Stromal cell of bone marrow (primary cell): ENCODE measurements around the gene WNT5A.

Experiments used
- DNase-seq: peaks from one replicate; pipeline ENCODE4 v3.0.0-alpha.2; 2012; ENCODE audit warnings: low read depth

Gene WNT5A

DNA sequence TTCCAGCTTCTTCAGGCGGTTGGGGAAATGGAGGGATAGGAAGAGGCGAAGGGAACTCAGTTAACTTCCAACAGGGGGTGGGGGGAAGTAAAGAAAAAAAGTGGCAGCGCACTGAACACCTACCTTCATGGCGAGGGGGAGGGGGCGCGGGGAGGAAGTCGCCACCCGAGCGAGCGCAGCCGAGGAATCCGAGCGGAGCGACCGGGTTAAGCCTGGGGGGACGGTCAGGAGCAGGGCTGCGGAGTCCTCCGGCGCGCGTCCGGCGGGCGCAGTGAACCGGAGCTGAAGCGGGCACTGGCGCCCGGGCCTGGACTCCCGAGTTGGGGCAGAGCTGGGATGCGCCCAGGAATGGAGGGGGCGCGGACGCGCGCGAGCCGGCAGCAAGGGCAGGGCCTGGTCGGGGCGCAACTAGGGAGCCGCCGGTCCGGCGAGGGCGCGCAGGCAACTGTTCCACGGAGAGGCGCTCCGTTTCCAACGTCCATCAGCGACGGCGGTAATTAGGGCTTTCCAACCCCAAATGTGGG is at the start of gene WNT5A:
Gene WNT5A, minus strand, starts transcription at position 450 of the 524 bp plus-strand sequence. Its CDS starts 321 bp downstream, at position 129.
- DNase-seq = no peak

DNA sequence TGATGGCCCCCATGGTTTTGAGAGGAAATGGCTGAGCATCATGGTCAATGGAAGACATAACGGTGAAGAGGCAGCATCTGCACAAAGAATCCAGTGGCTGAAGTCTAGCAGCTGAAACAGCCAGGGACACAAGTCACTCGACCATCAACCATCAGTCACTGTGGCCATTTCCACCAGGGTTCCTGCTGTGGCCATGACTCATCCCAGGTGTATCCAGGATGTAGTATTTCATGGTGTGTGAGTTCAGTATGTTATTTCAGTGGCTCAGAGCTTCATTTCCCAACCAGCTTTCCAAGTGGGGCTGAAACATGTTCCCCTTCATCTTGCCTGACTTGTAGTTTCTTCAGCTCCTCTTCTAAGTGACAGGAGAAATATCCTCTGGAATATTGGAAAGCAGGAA is 47.8 kb upstream of the WNT5A start:
- DNase-seq = no peak

DNA sequence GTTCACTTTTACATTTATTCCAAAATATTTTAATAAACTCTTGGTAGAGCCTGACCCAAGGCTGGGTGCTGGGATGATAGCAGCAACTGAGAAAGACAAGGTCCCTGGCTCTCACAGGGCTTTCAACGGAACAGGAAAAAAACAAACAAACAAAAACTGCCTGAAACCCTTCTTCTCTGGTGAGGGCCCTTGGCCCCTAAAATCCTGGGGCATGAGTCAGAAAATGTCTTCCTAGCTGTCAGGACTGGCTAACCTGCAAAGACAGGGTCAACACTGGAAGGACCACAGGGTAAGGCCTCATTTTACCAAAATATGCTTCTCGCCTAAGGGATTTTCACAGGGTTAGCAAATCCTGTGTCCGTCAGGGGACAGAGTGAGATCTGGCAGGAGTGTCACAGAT is 45.7 kb upstream of the WNT5A start:
- DNase-seq = no peak

DNA sequence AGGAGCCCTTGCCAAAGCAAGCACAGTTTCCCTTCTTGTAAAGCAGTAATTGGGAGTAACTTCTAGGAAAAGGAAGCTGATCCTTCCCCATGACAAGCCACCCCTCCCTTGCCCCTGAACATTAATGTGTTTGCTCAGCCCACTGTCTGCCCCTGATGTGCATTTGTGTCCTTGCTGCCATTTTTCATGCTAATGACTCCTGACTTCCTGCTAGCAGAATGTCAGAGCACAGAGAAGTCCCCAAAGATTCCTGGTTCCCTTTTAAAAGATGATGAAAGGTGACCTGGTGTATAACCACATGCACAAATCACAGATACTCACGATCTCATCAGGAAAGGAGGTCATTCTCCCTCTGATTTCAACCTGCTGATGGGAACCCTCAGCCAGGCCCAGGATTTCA is 44.2 kb upstream of the WNT5A start:
- DNase-seq = peak; percentile 21

DNA sequence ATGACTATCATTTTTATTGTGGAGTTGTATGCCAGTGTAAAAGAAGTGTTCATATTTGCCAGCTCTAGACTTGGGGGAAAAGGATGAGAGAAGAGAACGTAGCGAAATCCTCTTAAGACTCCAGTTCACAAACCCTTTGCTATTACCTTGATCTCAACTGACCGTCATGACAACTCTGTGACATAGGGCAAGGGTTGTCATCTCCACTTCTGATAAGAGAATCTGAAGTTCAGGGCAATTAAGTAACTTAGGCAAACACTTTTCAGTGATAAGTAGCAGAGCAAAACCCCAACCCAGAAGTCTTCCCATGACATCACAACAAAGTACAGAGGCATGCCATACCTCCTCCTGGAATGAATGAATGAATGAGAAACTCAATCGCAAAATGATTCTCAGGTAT is 40.3 kb upstream of the WNT5A start:
- DNase-seq = no peak

DNA sequence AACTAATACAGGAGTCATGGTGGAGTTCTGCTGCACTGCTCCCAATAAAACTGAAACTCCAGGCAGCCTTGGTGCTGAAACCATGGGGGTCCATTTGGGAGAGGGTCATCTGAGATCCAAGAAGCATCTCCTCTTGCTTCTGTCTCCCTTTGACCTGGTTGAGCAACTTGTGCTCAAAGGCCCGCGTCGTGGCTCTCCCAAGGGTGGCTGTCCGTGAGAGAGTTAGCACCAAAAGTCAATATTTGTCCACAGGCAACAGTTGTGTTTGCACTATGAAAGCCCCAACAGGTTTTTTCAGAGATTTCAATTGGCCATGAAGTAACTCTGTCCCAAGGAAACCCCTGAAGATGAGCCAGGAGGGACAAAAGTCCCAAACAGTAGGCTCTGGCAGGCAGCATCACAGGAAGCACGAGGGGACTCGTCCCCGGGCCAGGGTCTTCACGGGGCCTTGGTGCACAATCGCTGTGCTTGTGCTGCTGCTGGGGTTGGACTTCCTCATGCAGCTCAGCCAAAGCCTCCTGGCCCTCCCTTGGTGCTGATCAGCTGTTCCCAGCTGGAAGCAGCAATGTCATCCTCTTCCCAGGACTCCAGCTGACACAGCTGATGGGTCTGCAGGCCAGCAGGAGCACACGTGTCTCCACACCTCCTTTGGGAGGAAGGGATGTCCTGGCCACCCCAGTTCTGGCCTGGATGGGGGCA is 39.4 kb upstream of the WNT5A start:
- no peak for DNase-seq

DNA sequence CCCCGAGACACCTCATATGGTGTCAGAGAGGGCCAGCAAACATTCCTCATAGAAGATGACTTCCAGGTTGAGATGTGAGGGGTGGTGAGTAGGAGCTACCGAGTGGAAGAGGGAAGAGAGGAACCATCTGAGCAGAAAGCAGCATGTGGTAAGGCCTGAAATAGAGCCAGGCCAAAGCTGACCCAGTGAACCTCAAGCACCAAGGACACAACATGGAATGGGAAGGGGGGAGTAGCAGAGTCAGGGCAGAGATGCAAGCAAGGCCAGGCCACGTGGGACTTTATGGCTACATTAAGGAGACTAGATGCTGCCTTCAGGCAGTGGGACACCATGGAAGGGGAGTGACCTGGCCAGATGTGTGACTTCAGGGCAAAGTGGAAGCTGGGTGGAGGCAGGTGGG is 38.3 kb upstream of the WNT5A start:
- no peak for DNase-seq

DNA sequence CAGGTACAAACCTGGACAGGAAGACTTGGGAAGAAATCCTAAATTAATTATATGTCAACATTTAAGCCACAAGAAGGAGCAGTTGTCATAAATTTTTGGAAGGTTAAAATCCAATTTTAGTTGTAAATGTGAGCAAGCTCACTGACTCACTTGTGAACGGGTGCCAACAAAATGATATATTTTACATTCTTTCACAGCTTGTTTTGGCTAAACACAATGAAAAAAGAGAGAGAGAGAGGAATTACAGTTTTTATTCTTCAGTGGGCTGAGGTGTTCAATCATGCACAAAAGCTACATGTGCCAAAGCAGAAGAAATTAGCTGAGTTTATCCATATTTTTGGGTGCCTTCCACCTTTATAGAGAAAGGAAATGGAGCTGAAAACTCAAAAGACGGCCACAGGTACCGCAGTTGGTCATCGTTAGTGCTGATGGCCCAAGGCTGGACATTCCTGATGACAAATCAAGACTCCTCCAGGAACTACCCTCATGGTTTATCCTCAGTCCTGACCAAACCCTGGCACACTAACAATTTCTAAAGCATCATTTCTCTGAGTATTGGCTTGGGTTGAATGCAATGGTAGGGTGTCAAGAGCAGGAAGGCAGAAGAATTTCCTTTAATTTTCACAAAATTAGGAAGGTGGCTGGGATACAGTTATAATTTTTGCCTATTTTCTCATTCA is 37.6 kb upstream of the WNT5A start:
- peak; percentile 45 for DNase-seq

DNA sequence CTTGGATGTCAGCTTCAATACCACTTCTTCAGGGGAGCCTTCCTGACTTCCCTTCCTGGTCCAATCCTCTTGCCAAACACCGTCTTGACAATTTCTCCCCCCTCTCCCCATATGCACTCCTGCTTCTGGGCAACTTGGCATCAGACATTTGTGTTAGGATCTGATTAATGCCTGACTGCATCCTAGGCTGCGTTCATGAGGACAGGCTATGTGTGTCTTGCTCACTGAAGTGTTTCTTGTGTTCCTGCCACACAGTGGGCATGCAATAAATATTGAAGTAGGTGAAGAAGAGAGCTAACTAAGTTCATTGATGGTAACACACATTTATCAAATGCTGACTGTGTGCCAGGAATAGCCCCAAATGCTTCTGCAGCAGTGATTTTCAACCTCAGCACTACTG is 36.4 kb upstream of the WNT5A start:
- no peak for DNase-seq

DNA sequence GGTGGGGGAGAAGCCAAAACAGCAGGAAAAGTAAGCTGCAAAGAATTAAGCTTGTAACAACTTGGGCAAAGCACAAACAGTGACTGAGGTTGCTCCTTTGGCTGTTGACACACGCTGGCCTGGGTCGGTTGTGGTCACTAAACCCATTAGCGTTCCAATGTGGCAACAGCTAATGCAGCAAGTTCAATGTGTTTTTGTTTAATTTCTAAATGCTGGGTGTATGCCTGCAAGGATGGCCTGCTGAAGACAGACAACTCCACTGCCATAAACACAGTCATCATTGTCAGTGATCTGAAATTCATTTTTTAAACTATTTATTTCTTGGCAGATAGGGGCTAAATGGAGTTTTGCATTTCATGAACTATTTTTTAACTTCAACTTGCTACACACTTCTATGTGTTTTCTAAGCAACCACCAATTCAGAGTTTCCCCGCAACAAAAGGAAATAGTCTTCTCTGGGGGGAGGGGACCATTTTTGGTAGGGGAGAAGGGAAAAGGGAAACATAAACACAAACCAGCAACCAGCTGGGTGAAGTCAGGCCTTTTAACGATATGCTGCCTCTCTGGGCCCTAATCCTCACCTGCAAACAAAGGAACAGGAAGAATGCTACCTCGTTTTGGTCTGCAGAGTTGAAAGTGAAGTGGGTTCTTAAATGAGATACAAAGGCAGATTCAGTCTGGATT is 34.8 kb upstream of the WNT5A start:
- peak; percentile 40 for DNase-seq

DNA sequence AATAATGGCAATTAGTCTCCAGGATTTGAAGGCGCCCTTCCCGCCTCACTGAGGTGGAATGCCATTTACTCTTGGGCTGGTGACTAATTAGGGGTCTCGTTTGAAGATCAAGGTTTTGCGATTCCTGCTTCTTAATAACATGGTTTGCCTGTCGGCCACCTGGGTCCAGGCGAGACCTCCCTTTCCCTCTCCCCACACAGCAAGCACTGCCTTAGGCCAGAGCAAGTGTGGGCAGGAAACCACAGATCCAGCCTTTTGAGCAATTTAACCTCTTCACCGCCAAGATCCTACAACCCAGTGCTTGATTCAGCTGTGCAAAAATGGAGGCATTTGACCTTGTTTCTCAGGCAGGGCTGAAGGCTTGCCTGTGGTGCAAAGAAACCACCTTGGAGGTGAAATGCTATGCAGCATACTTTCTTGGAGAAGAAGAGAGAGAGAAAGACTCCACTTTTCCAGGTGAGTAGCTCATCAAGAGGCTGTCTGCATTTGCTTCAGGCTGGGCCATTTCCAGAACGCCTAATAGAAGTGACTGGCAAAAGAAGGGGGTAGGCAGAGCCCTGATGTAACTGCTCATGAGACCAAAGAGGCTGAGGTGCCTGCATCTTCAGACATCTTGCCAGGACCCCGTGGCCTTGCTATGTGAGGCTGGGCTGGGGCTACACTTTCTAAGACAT is 34.1 kb upstream of the WNT5A start:
- DNase-seq = no peak

DNA sequence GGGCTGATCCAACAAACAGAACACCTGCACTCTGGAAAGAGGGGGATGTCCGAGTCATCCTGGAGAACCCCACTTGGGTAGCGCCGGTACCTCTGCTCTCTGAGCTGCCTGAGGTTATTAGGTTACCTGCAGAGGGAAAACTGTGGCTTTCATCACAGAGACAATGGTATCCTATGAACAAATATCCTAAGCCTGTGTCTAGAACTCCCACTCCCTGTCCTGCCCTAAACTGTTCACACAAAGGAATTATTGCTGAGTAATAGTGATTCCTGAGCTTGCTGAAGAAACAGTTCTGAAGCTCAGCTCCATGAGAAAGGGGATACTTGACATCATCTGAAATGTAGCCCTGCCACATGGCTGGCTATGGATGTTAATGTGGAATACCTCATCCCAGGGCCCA is 31.9 kb upstream of the WNT5A start:
- DNase-seq = peak; percentile 36

DNA sequence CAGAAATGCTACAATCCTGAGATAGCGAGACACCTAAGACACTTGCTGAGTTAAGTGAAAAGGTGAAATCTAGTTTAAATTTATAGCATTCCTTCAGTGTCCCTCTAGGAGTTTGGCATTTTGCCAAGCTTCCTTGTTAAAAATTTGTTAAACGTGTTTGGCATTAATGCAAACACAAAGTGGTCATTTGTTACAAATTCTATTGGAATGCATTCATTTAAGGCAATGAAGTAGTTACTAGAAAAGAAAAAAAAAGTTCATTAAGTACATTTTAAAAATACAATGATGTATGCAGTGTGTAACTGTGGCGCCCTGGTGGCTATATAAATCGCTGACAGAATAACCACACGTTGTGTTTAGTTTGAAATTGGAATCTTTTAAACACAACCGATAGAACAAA is 31.3 kb upstream of the WNT5A start:
- DNase-seq = no peak

DNA sequence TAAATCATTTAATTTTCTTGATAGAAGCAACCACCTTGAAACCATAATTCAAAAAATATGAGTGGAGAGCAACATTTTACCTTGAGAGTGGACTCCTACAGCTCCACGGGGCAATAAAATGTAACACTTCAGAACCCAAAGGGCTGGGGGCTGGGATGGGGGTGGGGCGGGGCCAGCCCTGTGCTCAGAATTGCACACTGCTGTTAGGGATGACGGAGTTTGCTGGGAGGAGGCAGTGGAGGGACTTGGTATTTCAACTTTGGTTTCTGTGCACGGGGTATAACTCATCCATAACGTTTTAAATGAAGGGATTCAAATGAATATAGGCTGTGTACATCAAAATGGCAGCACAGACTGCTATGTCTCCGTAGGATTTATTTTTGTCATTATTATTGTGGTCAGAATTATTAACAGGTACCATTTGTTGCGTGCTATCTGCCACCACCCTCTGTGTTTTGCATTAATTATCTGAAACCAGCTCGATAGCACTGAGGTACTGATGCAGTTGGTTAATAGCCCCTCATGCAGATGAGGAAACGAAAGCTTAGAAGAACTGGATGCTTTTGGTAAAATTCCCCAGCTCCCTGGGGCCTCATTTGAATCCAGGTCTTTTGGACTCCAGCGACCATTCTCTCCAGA is 29.4 kb upstream of the WNT5A start:
- no peak for DNase-seq

DNA sequence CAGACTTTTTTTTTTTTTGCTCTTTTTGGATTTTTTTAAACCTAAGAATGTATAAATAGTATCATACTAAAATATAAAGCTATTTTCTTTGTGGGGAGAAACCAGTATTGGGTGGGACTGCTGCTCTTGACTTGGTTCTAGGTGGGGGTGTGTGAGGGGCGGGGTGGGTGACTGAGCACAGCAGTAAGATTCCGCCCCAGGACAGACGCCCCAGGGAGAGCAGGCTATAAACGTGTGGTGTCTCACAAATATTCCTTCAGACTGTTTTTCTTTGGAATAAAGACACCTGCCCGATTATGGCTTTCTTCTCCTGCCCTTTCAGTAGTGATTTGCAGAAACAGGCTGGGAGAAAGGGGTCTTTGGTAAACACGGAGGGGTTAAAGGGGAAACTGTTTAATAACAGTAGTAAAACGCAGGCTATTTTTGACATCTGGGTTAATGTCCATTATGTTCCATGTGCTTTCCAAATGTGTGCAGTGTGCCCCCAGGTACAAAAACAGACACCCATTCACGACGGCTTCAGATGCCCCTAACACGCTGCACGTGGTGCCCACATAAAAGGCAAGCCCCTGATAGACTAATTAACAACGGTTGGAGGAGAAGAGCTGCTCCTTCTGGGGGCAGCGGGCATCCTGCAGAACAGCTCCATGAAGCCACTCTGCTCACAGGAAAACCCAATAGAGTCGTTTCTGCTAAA is 28.6 kb upstream of the WNT5A start:
- no peak for DNase-seq

DNA sequence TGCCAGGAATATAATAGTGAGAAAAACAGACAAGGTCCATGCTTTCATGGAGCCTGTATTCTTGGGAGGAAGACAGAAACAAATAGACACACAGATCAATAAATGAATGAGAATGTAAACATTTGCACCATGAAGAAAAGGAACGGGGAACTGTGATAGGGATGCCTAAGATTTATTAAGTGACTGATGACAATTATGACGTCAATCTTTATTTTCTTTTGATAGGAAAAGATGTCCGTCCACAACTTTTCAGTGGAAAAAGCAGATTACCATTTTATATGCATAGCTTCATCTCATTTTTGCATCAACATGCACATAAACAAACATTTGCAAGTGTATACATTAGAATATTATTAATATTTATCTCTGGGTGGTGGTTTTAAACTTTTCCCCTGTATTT is 27.9 kb upstream of the WNT5A start:
- no peak for DNase-seq

DNA sequence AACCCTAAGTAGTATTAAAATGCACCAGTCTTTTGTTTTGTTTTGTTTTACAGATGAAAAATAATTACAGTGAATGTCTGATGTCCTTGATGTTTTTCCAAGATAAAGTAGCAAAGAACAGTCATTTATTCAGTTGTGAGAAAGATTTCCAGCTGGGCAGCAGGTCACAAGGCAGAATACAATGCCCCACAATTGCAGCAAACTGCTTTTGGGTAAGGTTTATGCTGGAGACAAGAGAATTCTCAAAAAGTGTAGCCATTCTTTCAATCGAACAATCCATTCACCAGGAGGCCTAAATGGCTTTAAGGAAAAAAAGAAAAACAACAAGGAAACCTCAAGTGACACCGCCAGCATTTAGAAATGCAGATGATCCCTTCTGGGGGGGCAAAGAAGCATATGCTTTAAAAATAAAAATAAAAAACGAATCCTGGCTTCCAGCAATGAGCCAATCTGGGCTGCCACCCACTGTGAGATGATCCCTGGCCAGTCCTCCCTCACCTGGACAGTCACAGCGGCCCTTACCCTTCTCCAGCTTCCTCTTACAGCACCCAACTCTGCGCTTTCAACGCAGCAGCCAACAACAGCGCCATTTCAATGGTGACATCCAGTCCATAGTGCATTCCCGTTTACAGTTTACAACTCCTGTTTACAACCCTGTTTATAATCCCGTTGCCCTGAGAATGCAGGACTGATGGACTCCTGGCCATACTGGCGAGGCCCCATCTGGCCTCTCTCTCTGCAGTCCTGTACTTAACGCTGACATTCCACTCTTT is 25.7 kb upstream of the WNT5A start:
- no peak for DNase-seq

DNA sequence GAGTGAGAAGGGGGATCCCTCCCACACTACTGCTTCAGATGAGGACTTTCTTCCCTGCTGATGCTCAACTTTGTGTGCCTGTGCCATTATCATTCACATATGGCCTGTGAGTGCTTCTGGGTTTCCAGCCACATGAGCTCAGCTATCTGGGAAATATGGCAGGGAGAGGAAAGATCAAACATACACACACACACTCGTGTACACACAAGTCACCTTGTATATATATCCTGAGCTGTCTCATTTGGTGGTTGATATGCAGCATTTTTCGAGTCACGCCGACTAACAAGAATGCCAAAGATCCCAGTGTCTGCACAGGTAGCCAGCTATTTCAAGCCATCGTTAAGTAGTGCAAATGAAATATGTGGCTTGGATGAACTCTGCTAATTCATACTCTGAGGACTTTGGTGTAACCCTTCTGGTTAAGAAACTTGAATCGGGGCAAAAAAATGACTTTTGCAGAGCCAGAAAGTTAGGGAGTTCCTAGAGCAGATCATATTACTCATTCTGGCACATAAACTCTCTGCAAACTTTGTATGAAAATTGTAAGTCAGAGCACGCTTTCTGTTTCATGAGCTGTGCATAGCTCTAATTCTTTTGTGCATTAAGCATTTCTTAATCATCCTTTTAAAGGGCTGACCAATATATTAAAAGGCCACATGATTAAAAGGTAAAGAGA is 24.9 kb upstream of the WNT5A start:
- DNase-seq = peak; percentile 68

DNA sequence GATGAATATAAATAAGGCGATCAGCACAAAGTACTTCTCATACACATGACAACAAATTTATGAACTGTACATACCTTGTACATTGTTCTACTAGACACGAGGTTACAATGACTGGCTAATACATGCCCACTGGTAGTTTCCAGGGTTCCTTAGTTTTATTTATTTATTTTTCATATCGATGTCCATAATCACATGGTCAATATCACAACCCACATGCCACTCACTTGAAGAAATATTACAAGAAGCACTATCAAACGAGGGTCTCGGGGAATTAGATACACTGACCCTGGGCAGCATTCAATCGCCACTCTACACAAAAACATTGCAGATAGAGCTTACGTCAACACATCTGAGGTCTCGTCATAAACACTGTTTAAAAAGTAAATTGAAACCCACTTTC is 21.2 kb upstream of the WNT5A start:
- DNase-seq = no peak

DNA sequence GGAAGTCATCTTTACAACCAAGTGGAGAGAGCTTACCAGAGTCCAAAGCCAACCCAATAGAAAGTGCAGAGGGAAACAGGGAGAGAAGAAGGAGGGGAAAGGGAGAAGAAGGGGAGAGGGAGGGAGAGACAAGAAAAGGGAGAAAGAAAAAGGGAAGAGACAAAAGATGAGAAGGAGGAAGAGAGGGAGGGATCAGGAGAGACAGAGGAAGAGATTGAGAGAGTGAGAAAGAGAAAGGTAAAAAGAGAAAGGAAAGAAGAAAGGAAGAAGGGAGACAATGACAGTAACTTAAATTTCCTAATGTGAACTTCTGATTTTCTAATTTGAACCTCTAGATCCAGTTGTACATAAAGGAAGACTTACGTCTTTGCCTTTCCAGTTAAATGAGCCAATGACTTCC is 20.7 kb upstream of the WNT5A start:
- no peak for DNase-seq
